ENCODE data around the gene ELOB.

Gene ELOB

DNA sequence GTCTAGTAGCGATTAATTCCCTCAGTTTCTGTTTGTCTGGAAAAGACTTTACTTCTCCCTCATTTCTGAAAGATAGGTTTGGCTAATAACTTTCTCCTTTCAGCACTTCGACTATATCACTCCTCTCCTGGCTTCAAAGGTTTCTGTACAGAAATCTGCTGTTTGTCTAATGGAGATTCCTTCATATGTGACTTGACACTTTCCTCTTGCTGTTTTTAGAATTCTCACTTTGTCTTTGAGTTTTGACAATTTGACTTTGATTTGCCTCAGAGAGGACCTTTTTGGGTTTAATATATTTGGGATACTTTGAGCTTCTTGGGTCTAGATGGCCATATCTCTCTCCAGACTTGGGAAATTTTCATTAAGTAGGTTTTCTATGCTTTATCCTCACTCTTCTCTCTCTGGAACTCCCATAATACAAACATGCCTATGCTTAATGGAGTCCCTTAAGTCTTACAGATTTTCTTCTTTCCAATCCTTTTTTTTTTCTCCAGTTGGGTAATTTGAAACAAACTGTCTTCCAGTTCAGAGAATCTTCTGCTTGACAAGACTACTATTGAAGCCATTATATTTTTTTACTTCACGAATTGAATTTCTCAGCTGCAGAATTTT, 32.2 kb upstream of the ELOB start:
- no peaks in the 10 kb centered on the region for H3K4me1 ChIP-seq (ENCODE audit: control extremely low read depth in 1 of 4, control insufficient read depth in 4 of 4, insufficient read depth in 4 of 4, low read length in 3 of 4)
- WGBS (ENCODE audit: insufficient coverage): no CpG with 5 or more reads among the region's 3 CpGs
- CTCF ChIA-PET: no interaction called here

DNA sequence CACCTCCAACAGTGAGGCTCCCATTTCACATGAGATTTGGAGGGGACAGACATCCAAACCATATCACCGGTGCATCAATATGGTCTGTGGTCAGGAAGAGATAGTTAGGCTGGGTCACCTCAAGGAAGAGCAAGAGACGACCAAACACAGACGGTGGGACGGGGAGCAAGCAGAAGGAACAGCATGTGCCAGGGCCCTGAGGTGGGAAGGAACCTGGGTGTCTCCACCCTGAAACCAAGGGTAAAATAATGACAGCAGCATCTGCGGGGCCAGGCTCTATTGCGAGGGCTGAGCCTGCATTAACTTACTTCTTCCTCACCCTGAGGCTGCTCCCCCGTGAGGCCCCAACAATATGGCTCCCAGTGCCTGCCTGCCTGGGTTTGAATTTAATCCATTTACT, 31.1 kb upstream of the ELOB start:
- DNase-seq: no peak

More for the DNA sequence above, 32.2 kb upstream of the ELOB start:
- no peak for DNase-seq
- peaks cover 0 to 14% (median 7%) of the 10 kb centered on the region in 5 experiments for H3K9me3 ChIP-seq (ENCODE audit: control extremely low read depth in 1 of 5, control insufficient read depth in 4 of 5, insufficient read depth in 2 of 5, low read depth in 1 of 5, low read length in 4 of 5)
- H3K36me3 ChIP-seq (ENCODE audit: control insufficient read depth in 4 of 4, insufficient read depth in 4 of 4, low read length in 3 of 4): no peaks in the 10 kb centered on the region
- H3K27me3 ChIP-seq (replicated peaks in 2 of 5; ENCODE audit: control insufficient read depth in 4 of 5, insufficient read depth in 5 of 5, low read length in 4 of 5): peaks cover 0 to 7% (median 4%) of the 10 kb centered on the region in 5 experiments
- no peak overlapping the region for H3K4me3 ChIP-seq (ENCODE audit: control insufficient read depth in 1 of 7, extremely low read depth in 1 of 7, insufficient read depth in 4 of 7, low read depth in 2 of 7, low read length in 6 of 7)
- no peak overlapping the region for H3K27ac ChIP-seq (ENCODE audit: insufficient read depth in 1 of 2, low read depth in 1 of 2, low read length in 2 of 2, poor library complexity in 1 of 2, severe bottlenecking in 2 of 2)
- POLR2A ChIA-PET: no interaction called here

DNA sequence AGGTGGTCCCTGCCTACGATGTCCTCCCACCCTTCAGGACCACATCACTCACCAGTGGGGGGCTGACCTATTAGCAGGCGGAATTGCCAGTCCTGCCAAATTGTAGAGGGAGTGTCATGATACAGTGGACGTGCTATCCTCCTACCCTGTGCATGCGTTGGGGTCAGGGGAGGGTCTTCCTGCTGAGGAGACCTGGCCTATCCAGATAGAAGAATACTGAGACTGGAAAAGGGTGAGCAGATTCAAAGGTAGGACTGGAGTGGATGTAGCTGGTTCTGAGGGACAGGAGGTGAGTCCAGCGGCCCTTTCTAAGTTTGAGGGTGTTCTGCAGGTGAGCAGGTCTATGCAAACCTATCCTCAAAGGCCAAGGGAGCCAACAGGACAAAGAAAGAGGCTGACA, 29.2 kb upstream of the ELOB start:
- H3K4me1 ChIP-seq (ENCODE audit: control extremely low read depth in 1 of 4, control insufficient read depth in 4 of 4, insufficient read depth in 4 of 4, low read length in 3 of 4): no peaks in the 10 kb centered on the region
- no peak overlapping the region for H3K4me3 ChIP-seq (ENCODE audit: control insufficient read depth in 1 of 7, extremely low read depth in 1 of 7, insufficient read depth in 4 of 7, low read depth in 2 of 7, low read length in 6 of 7)
- POLR2A ChIA-PET: no interaction called here
- H3K36me3 ChIP-seq (ENCODE audit: control insufficient read depth in 4 of 4, insufficient read depth in 4 of 4, low read length in 3 of 4): no peaks in the 10 kb centered on the region
- CTCF ChIA-PET: no interaction called here
- no peak for DNase-seq
- H3K27me3 ChIP-seq (replicated peaks in 2 of 5; ENCODE audit: control insufficient read depth in 4 of 5, insufficient read depth in 5 of 5, low read length in 4 of 5): peaks cover 0 to 7% (median 4%) of the 10 kb centered on the region in 5 experiments
- H3K27ac ChIP-seq (ENCODE audit: insufficient read depth in 1 of 2, low read depth in 1 of 2, low read length in 2 of 2, poor library complexity in 1 of 2, severe bottlenecking in 2 of 2): no peak overlapping the region
- 89% methylated on average over 3 of the region's 5 CpGs for WGBS (ENCODE audit: insufficient coverage)
- H3K9me3 ChIP-seq (ENCODE audit: control extremely low read depth in 1 of 5, control insufficient read depth in 4 of 5, insufficient read depth in 2 of 5, low read depth in 1 of 5, low read length in 4 of 5): peaks cover 0 to 24% (median 15%) of the 10 kb centered on the region in 5 experiments

More for the DNA sequence above, 31.1 kb upstream of the ELOB start:
- H3K4me1 ChIP-seq (ENCODE audit: control extremely low read depth in 1 of 4, control insufficient read depth in 4 of 4, insufficient read depth in 4 of 4, low read length in 3 of 4): no peaks in the 10 kb centered on the region
- 73% methylated on average over 3 of the region's 7 CpGs for WGBS (ENCODE audit: insufficient coverage)
- H3K4me3 ChIP-seq (ENCODE audit: control insufficient read depth in 1 of 7, extremely low read depth in 1 of 7, insufficient read depth in 4 of 7, low read depth in 2 of 7, low read length in 6 of 7): no peak overlapping the region
- no peaks in the 10 kb centered on the region for H3K36me3 ChIP-seq (ENCODE audit: control insufficient read depth in 4 of 4, insufficient read depth in 4 of 4, low read length in 3 of 4)
- no peak overlapping the region for H3K27ac ChIP-seq (ENCODE audit: insufficient read depth in 1 of 2, low read depth in 1 of 2, low read length in 2 of 2, poor library complexity in 1 of 2, severe bottlenecking in 2 of 2)
- ChIA-PET CTCF (interaction anchor here (1.4 kb wide), 1 partner anchor 48 kb away, joined by 3 read pairs; no protein-coding TSS in a partner anchor), POLR2A (no interaction called here)
- peaks cover 0 to 7% (median 4%) of the 10 kb centered on the region in 5 experiments for H3K27me3 ChIP-seq (replicated peaks in 2 of 5; ENCODE audit: control insufficient read depth in 4 of 5, insufficient read depth in 5 of 5, low read length in 4 of 5)
- H3K9me3 ChIP-seq (ENCODE audit: control extremely low read depth in 1 of 5, control insufficient read depth in 4 of 5, insufficient read depth in 2 of 5, low read depth in 1 of 5, low read length in 4 of 5): peaks cover 0 to 24% (median 15%) of the 10 kb centered on the region in 5 experiments

DNA sequence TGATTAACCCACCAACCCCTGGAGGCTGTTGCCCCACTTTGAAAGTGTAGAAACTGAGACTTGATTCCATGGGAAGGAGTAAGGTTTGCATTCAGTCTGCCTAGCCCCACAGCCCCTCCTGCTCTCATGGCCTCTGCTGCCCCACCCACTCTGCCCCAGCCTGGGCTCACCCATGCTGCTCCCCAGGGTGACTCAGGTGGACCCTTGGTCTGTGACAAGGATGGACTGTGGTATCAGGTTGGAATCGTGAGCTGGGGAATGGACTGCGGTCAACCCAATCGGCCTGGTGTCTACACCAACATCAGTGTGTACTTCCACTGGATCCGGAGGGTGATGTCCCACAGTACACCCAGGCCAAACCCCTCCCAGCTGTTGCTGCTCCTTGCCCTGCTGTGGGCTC, 27.6 kb upstream of the ELOB start:
- Histone ChIP-seq H3K4me3 (ENCODE audit: control insufficient read depth in 1 of 7, extremely low read depth in 1 of 7, insufficient read depth in 4 of 7, low read depth in 2 of 7, low read length in 6 of 7) (no peak overlapping the region), H3K4me1 (ENCODE audit: control extremely low read depth in 1 of 4, control insufficient read depth in 4 of 4, insufficient read depth in 4 of 4, low read length in 3 of 4) (no peaks in the 10 kb centered on the region), H3K36me3 (ENCODE audit: control insufficient read depth in 4 of 4, insufficient read depth in 4 of 4, low read length in 3 of 4) (no peaks in the 10 kb centered on the region), H3K9me3 (ENCODE audit: control extremely low read depth in 1 of 5, control insufficient read depth in 4 of 5, insufficient read depth in 2 of 5, low read depth in 1 of 5, low read length in 4 of 5) (peaks cover 0 to 24% (median 15%) of the 10 kb centered on the region in 5 experiments), H3K27me3 (replicated peaks in 2 of 5; ENCODE audit: control insufficient read depth in 4 of 5, insufficient read depth in 5 of 5, low read length in 4 of 5) (peaks cover 0 to 4% (median 0%) of the 10 kb centered on the region in 5 experiments), H3K27ac (ENCODE audit: insufficient read depth in 1 of 2, low read depth in 1 of 2, low read length in 2 of 2, poor library complexity in 1 of 2, severe bottlenecking in 2 of 2) (no peak overlapping the region)
- ChIA-PET POLR2A (no interaction called here), CTCF (no interaction called here)
- no peak for DNase-seq
- WGBS (ENCODE audit: insufficient coverage): 100% methylated on average over 2 of the region's 4 CpGs

DNA sequence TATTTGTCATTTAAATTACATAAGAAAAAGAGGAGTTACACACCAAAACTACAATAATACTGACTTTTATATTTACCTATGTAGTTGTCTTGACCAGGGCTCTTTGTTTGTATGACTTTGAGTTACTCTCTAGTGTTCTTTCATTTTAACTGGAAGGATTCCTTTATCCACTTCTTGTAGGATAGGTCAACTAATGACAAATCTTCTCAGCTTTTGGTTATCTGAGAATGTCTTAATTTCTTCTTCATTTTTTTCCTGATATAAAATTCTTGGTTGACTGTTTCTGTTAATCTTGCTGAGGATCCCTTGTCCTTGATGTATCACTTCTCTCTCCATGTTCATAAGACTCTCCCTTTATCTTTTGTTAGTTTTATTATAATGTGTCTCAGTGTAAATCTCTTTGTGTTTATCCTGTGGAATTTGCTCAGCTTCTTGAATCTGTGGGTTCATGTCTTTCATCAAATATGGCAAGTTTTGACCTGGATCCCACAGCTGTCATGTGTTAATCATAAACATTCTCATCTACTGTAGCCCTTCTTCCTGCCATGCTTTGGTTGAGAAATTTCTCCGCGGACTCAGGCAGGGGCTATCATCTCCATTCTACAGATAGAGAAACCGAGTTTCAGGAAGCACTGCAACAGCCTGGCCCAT, 26.6 kb upstream of the ELOB start:
- Histone ChIP-seq H3K27ac (ENCODE audit: insufficient read depth in 1 of 2, low read depth in 1 of 2, low read length in 2 of 2, poor library complexity in 1 of 2, severe bottlenecking in 2 of 2) (no peak overlapping the region), H3K36me3 (ENCODE audit: control insufficient read depth in 4 of 4, insufficient read depth in 4 of 4, low read length in 3 of 4) (no peaks in the 10 kb centered on the region), H3K4me1 (ENCODE audit: control extremely low read depth in 1 of 4, control insufficient read depth in 4 of 4, insufficient read depth in 4 of 4, low read length in 3 of 4) (no peaks in the 10 kb centered on the region), H3K4me3 (ENCODE audit: control insufficient read depth in 1 of 7, extremely low read depth in 1 of 7, insufficient read depth in 4 of 7, low read depth in 2 of 7, low read length in 6 of 7) (no peak overlapping the region), H3K27me3 (replicated peaks in 2 of 5; ENCODE audit: control insufficient read depth in 4 of 5, insufficient read depth in 5 of 5, low read length in 4 of 5) (peaks cover 0 to 4% (median 0%) of the 10 kb centered on the region in 5 experiments), H3K9me3 (ENCODE audit: control extremely low read depth in 1 of 5, control insufficient read depth in 4 of 5, insufficient read depth in 2 of 5, low read depth in 1 of 5, low read length in 4 of 5) (peaks cover 0 to 24% (median 15%) of the 10 kb centered on the region in 5 experiments)
- CTCF ChIA-PET: no interaction called here
- DNase-seq: no peak
- POLR2A ChIA-PET: no interaction called here
- 93% methylated on average over 2 of the region's 3 CpGs for WGBS (ENCODE audit: insufficient coverage)

DNA sequence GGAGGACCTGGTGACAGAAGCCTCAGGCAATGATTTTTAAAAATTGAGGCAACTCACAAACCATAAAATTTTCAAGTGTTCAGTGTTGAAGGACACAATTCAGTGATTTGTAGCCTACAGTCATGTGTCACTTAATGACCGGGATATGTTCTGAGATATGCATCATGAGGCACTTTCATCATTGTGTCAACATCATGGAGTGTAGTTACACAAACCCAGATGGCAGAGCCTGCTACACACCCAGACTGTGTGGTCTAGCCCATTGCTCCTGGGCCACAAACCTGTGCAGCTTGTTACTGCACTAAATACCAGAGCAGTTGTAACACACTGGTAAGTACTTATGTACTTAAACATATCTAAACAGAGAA, 22.8 kb upstream of the ELOB start:
- 100% methylated on average over 1 of the region's 1 CpG for WGBS (ENCODE audit: insufficient coverage)
- Histone ChIP-seq H3K27ac (ENCODE audit: insufficient read depth in 1 of 2, low read depth in 1 of 2, low read length in 2 of 2, poor library complexity in 1 of 2, severe bottlenecking in 2 of 2) (no peak overlapping the region), H3K9me3 (ENCODE audit: control extremely low read depth in 1 of 5, control insufficient read depth in 4 of 5, insufficient read depth in 2 of 5, low read depth in 1 of 5, low read length in 4 of 5) (peaks cover 0 to 16% (median 9%) of the 10 kb centered on the region in 5 experiments), H3K36me3 (ENCODE audit: control insufficient read depth in 4 of 4, insufficient read depth in 4 of 4, low read length in 3 of 4) (no peaks in the 10 kb centered on the region), H3K4me1 (ENCODE audit: control extremely low read depth in 1 of 4, control insufficient read depth in 4 of 4, insufficient read depth in 4 of 4, low read length in 3 of 4) (peaks cover 0 to under 1% (median 0%) of the 10 kb centered on the region in 4 experiments), H3K4me3 (ENCODE audit: control insufficient read depth in 1 of 7, extremely low read depth in 1 of 7, insufficient read depth in 4 of 7, low read depth in 2 of 7, low read length in 6 of 7) (no peak overlapping the region), H3K27me3 (replicated peaks in 2 of 5; ENCODE audit: control insufficient read depth in 4 of 5, insufficient read depth in 5 of 5, low read length in 4 of 5) (peaks cover 0 to 2% (median 0%) of the 10 kb centered on the region in 5 experiments)
- CTCF ChIA-PET: interaction anchor here (1.0 to 1.6 kb wide), 4 partner anchors 8 to 39 kb away, joined by 3 to 6 read pairs (median 4); no protein-coding TSS in a partner anchor
- POLR2A ChIA-PET: no interaction called here
- DNase-seq: no peak

DNA sequence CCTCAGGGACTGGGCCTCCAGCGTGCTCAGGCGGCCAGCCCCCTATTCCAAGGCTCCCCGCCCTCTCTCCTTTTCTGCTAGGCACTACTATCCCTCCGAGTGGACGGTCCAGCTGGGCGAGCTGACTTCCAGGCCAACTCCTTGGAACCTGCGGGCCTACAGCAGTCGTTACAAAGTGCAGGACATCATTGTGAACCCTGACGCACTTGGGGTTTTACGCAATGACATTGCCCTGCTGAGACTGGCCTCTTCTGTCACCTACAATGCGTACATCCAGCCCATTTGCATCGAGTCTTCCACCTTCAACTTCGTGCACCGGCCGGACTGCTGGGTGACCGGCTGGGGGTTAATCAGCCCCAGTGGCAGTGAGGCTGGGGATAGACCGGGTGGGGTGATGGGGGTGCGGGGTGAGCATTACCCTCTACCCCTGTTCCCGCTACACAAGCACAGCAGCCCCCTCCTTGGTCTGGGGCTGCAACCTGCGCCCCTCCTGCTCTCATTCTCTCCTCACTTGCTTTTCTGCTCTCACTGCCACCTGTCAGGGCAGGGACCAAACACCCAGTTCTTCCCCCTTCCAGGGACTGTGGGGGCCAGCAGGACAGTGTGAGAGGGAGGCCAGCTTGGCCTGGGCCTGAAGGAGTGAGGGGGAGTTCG, 22.3 kb upstream of the ELOB start:
- Histone ChIP-seq H3K27me3 (replicated peaks in 2 of 5; ENCODE audit: control insufficient read depth in 4 of 5, insufficient read depth in 5 of 5, low read length in 4 of 5) (peaks cover 0 to 2% (median 0%) of the 10 kb centered on the region in 5 experiments), H3K27ac (ENCODE audit: insufficient read depth in 1 of 2, low read depth in 1 of 2, low read length in 2 of 2, poor library complexity in 1 of 2, severe bottlenecking in 2 of 2) (no peak overlapping the region), H3K9me3 (ENCODE audit: control extremely low read depth in 1 of 5, control insufficient read depth in 4 of 5, insufficient read depth in 2 of 5, low read depth in 1 of 5, low read length in 4 of 5) (peaks cover 0 to 11% (median 6%) of the 10 kb centered on the region in 5 experiments), H3K4me3 (ENCODE audit: control insufficient read depth in 1 of 7, extremely low read depth in 1 of 7, insufficient read depth in 4 of 7, low read depth in 2 of 7, low read length in 6 of 7) (no peak overlapping the region), H3K4me1 (ENCODE audit: control extremely low read depth in 1 of 4, control insufficient read depth in 4 of 4, insufficient read depth in 4 of 4, low read length in 3 of 4) (peaks cover 0 to 5% (median 0%) of the 10 kb centered on the region in 4 experiments), H3K36me3 (ENCODE audit: control insufficient read depth in 4 of 4, insufficient read depth in 4 of 4, low read length in 3 of 4) (no peaks in the 10 kb centered on the region)
- ChIA-PET CTCF (interaction anchor here (1.6 kb wide), 1 partner anchor 39 kb away, joined by 4 read pairs; no protein-coding TSS in a partner anchor), POLR2A (no interaction called here)
- DNase-seq: no peak
- 97% methylated on average over 13 of the region's 21 CpGs for WGBS (ENCODE audit: insufficient coverage)

Measured in common myeloid progenitor, CD34-positive (primary cell).